Osteoblast (primary cell): ENCODE data around the gene SPTBN1. TPM values are rescaled to one million over a fixed set of nuclear protein-coding genes. Genes with fewer than 3 reads are reported as not detected.
A peak's percentile ranks its signal among the peaks of the same experiment; 100 is the strongest.

ENCODE experiments used
- DNase-seq: peaks from one replicate; pipeline ENCODE4 v3.0.0; 2011; ENCODE audit warnings: low spot score, mixed read lengths; ENCODE audit not compliant: insufficient read length; ENCODE audit errors: missing footprints
- H2AFZ ChIP-seq: 2 replicates; pipeline ENCODE4 v1.6.0; 2011; ENCODE audit warnings: mild to moderate bottlenecking, low read length
- H3K27ac ChIP-seq: 2 replicates; pipeline ENCODE4 v1.5.1; 2011; ENCODE audit warnings: mild to moderate bottlenecking, low read depth, low read length, moderate library complexity
- H3K27me3 ChIP-seq: 2 replicates; pipeline ENCODE4 v1.6.0; 2012; ENCODE audit warnings: mild to moderate bottlenecking, control low read depth, inconsistent platforms, low read length, moderate library complexity; ENCODE audit not compliant: insufficient read depth
- H3K36me3 ChIP-seq: 2 replicates; pipeline ENCODE4 v1.5.1; 2011; ENCODE audit warnings: mild to moderate bottlenecking, low read length, control low read depth, moderate library complexity; ENCODE audit not compliant: insufficient read depth
- H3K4me1 ChIP-seq: 2 replicates; pipeline ENCODE4 v1.5.1; 2011; ENCODE audit warnings: mild to moderate bottlenecking, low read length, control low read depth, moderate library complexity; ENCODE audit not compliant: insufficient read depth
- H3K4me2 ChIP-seq: 2 replicates; pipeline ENCODE4 v1.6.0; 2011; ENCODE audit warnings: mild to moderate bottlenecking, low read length; ENCODE audit not compliant: insufficient read depth
- H3K4me3 ChIP-seq: fragments of 200-600 bp; sonication (generic); 3 replicates; pipeline ENCODE4 v1.5.1; 2012; ENCODE audit warnings: mild to moderate bottlenecking, low read length, inconsistent platforms; ENCODE audit not compliant: insufficient read depth
- H3K79me2 ChIP-seq: 2 replicates; pipeline ENCODE4 v1.6.0; 2012; ENCODE audit warnings: mild to moderate bottlenecking, low read length, control low read depth, inconsistent platforms; ENCODE audit not compliant: insufficient read depth
- H3K9me3 ChIP-seq: 2 replicates; pipeline ENCODE4 v1.5.1; 2011; ENCODE audit warnings: low read depth, low read length, control low read depth
- H4K20me1 ChIP-seq: 2 replicates; pipeline ENCODE4 v1.6.0; 2012; ENCODE audit warnings: mild to moderate bottlenecking, low read length, control low read depth; ENCODE audit not compliant: insufficient read depth
- total RNA-seq: library from RNA; depleted of rRNA; stranded (reverse); fragments of >200 nt; gene quantifications from 2 replicates; pipeline ENCODE4 v1.2.3, GENCODE V29; 2012
- TF ChIP-seq, protein P1 (sequence below): IDR thresholded peaks from 2 replicates; pipeline ENCODE4 v1.5.1; 2011; ENCODE audit warnings: mild to moderate bottlenecking, low read depth, low read length, moderate library complexity; ENCODE audit errors: extremely low read depth

Gene SPTBN1
- total RNA-seq, 1 donor: 249 TPM

DNA sequence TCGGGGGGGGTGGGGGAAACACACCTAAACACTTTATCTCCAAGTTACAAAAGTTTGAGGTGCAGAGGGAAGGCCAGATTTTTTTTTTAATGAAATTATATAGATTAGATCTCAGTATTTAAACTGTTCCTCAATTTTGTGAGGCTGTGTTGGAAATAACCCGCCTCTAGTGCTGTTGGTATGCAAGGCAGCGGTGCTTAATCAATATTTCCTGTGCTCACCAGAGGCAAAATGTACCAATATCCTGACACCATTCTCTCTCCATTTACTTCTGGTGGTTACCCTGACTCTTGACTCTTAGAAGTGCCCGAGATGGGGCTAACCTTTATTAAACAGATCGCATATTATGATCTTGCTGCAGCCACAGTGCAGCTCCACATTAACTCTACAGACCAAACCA lies 212.6 kb downstream of the SPTBN1 start:
- Histone ChIP-seq H3K4me3 (no peak overlapping the region), H3K27me3 (no peaks in the 10 kb centered on the region), H3K4me2 (no peak overlapping the region), H3K9me3 (no peaks in the 10 kb centered on the region), H3K4me1 (peaks cover 53% of the 10 kb centered on the region), H3K79me2 (peaks cover 1% of the 10 kb centered on the region), H3K36me3 (peaks cover 58% of the 10 kb centered on the region), H4K20me1 (no peaks in the 10 kb centered on the region), H3K27ac (no peak overlapping the region), H2AFZ (no peak overlapping the region)
- TF ChIP-seq, protein P1, sequence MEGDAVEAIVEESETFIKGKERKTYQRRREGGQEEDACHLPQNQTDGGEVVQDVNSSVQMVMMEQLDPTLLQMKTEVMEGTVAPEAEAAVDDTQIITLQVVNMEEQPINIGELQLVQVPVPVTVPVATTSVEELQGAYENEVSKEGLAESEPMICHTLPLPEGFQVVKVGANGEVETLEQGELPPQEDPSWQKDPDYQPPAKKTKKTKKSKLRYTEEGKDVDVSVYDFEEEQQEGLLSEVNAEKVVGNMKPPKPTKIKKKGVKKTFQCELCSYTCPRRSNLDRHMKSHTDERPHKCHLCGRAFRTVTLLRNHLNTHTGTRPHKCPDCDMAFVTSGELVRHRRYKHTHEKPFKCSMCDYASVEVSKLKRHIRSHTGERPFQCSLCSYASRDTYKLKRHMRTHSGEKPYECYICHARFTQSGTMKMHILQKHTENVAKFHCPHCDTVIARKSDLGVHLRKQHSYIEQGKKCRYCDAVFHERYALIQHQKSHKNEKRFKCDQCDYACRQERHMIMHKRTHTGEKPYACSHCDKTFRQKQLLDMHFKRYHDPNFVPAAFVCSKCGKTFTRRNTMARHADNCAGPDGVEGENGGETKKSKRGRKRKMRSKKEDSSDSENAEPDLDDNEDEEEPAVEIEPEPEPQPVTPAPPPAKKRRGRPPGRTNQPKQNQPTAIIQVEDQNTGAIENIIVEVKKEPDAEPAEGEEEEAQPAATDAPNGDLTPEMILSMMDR: no peak
- no peak for DNase-seq

DNA sequence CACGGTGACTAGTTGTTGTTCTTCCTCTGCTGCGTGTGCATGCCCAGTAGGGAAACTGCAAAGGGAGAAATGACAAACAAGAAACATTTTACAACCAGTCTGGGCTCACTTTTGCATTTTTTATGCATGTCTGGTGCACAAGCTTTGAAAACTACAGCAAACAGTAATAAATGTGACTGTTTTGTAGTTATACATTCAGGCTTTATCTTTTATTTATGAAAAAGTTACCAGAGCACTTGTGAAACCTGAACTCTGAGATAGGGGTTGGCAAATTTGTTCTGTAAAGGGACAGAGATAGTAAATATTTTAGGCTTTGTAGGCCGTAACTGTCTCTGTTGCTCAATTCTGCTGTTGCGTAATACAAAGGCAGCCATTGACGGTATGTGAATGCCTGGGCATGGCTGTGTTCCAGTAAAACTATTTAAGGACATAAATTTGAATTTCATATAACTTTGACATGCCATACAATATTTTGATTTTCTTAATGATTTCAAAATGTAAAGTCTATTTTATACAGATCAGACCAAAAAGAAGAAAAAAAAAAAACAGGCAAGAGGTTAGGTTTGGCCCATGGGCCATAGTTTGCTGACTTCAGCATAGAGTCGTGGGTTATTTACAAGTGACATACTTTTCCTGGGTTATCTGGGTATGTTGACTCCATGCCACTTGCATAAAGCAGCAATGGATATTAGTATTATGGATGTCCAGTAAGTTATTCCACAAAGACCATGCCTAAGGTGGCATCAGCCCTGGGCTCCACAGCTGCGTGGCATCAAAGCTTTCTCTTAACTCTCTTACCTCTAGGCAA lies 213.8 kb downstream of the SPTBN1 start:
- Histone ChIP-seq H3K36me3 (peaks cover 47% of the 10 kb centered on the region), H4K20me1 (no peaks in the 10 kb centered on the region), H3K27me3 (no peaks in the 10 kb centered on the region), H3K79me2 (no peaks in the 10 kb centered on the region), H3K9me3 (no peaks in the 10 kb centered on the region), H2AFZ (no peak overlapping the region), H3K4me2 (peak overlapping the region; percentile 11), H3K4me1 (peaks cover 56% of the 10 kb centered on the region), H3K4me3 (no peak overlapping the region), H3K27ac (peak overlapping the region; percentile 57)
- no peak for DNase-seq
- TF ChIP-seq, protein P1: no peak

DNA sequence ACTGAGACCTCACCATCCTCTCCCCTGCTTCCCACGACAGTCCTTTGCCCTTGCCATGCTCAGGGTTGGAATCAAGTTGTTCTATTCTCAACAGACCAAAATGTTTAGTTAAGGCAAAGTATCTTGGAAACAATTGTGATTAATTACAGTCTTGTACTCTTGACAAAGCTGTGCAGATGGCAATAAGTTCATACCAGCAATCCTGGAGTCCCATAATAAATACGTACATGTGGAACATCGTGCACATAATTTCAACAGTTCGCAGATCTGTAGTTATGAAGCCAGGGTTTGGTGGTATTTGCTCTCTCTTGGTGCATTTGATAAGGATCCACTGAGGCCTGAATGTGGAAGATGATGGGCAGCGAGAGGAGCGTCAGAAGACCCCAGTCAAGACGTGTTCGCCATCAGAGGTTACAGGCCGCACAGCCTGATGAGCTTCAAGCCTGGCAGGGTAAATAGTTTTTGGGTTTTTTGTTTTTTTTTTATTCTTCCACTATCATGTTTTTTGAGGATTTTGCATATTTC lies 214.4 kb downstream of the SPTBN1 start:
- DNase-seq: no peak
- Histone ChIP-seq H4K20me1 (no peaks in the 10 kb centered on the region), H3K4me2 (no peak overlapping the region), H3K4me3 (no peak overlapping the region), H3K36me3 (peaks cover 40% of the 10 kb centered on the region), H2AFZ (no peak overlapping the region), H3K9me3 (no peaks in the 10 kb centered on the region), H3K4me1 (peaks cover 53% of the 10 kb centered on the region), H3K27me3 (no peaks in the 10 kb centered on the region), H3K27ac (peak overlapping the region; percentile 57), H3K79me2 (no peaks in the 10 kb centered on the region)
- TF ChIP-seq, protein P1: no peak

DNA sequence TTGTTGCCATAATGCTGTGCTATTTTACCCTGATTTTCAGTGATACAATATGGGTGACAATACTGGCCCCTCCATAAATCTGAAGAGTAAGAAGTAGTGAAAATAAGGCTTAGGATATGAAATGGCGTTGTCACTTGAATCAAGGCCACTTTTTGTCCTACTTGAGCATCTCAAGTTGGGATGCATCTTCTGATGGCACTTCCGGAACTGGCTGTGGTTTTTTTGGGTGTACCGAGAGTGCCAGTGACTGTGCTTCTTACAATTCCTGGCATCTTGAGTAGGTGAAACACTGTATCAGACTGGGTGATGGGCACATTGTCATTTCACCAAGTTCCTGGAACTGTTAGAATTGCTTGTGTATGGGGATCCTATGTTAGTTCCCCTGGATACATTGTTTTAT lies 214.9 kb downstream of the SPTBN1 start:
- peaks cover 53% of the 10 kb centered on the region for H3K4me1 ChIP-seq
- no peaks in the 10 kb centered on the region for H3K79me2 ChIP-seq
- TF ChIP-seq, protein P1: no peak
- no peak overlapping the region for H2AFZ ChIP-seq
- H4K20me1 ChIP-seq: no peaks in the 10 kb centered on the region
- no peak overlapping the region for H3K27ac ChIP-seq
- no peaks in the 10 kb centered on the region for H3K27me3 ChIP-seq
- no peaks in the 10 kb centered on the region for H3K9me3 ChIP-seq
- H3K36me3 ChIP-seq: peaks cover 37% of the 10 kb centered on the region
- no peak overlapping the region for H3K4me3 ChIP-seq
- H3K4me2 ChIP-seq: no peak overlapping the region
- no peak for DNase-seq
